Measurements from ENCODE around the gene RERE.
"Not testable (repeated sequence)": the region's sequence is repeated elsewhere in the genome, so short reads cannot be mapped to it uniquely, and the experiment has no call there.

Gene RERE

DNA sequence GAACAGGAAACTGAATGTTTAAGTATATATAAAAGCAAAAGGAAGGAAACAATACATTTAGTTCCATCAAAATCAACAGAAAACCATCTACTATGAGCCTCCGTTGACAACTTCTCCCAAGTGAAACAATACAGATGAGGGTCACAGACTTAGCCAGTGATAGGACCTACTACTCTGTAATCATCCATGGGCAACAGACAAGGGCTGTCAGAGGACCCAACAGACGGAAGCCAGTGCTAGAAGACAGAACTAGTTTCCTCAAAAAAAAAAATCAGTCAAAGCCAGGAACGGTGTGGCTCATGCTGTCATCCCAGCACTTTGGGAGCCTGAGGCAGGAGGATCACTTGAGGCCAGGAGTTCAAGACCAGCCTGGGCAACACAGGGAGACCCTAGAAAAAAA is 20.6 kb downstream of the RERE start:
- DNase-seq = no peak

GRCh38 chr1:8794605-8795004 is 22.8 kb downstream of the RERE start:
- no peak for DNase-seq

- DNase-seq = no peak
Measured at GRCh38 chr1:8791819-8792218, 25.6 kb downstream of the RERE start.

GRCh38 chr1:8790987-8791386 is 26.5 kb downstream of the RERE start:
- no peak for DNase-seq

GRCh38 chr1:8790478-8790877 is 27.0 kb downstream of the RERE start:
- DNase-seq = no peak

GRCh38 chr1:8789314-8790214 is 27.9 kb downstream of the RERE start:
- DNase-seq = no peak

DNA sequence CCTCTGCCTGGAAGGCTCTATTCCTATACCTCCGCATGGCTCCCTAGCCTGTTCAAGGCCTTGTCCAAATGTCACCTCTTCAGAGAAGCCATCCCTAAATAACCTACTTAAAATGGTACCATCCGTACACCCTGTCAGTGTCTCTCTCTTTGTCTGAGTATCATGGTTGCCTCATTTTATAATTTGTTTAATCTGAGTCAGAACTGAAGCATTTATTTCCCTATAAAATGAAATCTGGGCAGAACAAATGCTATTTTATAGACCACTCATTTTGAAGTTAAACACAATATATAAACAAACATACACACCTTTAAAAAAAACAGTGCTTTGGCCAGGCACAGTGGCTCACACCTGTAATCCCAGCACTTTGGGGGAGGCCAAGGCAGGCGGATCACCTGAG is 30.2 kb downstream of the RERE start:
- DNase-seq = no peak

DNA sequence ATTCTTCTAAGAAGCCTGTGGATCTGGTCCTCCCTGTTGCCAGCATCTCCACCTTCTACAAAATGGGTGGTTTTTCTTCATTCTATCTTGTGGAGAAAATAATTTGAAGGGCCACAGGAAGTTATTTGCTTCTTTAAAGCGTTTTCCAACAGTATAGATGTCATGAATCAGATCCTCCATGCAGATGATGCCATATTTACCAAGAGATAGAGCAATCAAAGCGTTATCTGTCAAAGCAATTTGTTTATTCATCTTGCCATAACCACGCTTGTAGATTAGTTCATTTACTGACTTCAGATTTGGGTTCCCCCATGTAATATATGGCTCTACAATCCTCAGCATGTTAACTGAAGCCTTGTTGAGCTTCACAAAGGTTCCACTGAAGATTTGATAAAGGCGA is 31.2 kb downstream of the RERE start:
- DNase-seq = not testable (repeated sequence)

DNA sequence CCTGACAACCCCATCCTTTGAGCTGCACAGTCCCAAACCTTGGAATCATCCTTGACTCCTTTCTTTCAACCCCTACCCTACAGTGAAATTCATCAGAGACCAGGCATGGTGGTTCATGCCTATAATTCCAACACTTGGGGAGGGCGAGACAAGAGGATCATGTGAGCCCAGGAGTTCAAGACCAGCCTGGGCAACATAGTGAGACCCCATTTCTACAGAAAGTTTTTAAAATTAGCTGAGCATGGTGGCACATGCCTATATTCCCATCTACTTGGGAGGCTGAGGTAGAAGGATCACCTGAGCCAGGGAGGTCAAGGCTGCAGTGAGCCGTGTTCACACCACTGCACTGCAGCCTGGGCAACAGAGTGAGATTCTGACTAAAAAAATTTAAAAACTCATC is 34.5 kb downstream of the RERE start:
- no peak for DNase-seq

DNA sequence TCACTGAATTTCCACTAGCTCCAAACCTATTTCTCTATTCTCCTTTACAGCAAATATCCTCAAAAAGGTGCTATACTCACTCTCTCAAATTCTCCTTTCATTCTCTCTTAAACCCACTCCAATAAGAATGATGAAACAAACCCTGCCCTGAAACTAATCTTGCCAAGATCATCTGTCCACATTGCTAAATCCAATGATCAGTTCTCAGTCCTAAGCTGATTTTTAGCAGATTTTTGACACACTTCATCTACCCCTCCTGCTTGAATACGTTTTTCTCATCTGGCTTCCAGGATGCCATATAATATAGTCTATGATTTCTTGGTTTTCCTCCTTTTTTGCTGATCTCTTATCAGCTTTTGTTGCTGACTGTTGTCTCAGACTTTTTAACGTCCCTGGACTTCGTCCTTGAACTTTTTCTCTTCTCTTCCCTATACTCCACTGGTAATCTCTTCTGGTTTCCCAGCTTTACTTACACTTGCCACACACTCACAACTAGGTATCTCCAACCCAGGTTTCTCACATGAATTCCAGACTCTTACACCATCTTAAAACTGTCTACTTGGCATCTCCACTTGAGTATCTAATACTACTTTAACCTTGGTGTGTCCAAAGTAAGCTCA is 35.3 kb downstream of the RERE start:
- no peak for DNase-seq

DNA sequence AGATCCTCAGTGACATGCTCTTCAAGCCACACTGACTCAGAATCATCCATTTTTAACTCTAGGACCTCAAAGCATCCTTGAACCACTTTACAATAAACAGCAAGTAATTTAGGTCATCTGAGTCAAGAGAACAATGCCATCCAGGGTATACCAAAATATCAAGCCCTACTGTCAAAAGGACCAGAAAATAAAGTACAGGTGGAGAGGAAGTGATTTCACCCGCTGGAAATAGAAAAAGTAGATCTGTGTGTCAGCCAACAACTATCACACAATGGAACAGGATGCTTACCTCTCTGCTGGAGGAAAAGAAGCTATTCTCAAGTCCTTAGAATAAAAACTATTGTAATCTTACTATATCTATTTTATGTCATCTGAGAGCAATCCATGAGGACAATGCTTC is 37.0 kb downstream of the RERE start:
- DNase-seq = no peak

DNA sequence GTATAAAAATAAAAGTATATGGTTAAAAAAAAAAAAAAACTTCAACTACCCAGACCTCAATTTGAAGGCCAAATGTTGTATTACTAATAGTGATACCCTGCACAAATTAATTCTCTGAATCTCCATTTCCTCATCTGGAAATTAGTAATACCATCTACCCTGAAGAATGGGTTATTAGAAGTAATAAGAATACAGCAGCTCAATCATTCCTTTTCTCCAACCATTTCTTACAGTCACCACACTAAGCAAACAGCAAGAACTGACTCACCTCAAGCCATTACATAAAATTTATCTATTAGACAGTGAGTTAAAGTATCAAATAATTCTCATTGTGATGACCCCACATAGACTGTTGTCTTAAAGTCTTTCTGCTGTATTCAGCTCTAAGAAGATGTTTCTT is 39.6 kb downstream of the RERE start:
- no peak for DNase-seq

DNA sequence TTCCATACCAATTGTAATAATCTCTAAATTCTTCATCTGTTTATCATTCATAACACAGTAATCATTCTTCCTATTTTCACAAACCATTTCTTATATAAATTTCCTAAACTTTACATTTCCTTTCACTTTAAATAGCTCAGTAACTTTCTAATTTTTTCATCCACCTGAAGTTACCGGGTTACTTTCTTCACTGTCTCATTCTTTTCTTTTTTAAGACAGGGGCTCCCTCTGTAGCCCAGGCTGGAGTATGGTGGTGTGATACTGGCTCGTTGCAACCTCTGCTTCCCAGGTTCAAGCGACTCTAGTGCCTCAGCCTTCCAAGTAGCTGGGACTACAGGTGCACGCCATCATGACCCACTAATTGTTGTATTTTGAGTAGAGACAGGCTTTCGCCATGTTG is 41.3 kb downstream of the RERE start:
- DNase-seq = no peak

- no peak for DNase-seq
Measured at GRCh38 chr1:8767006-8767405, 50.4 kb downstream of the RERE start.

GRCh38 chr1:8765198-8765597 is 52.2 kb downstream of the RERE start:
- DNase-seq = no peak

- no peak for DNase-seq
Measured at GRCh38 chr1:8764293-8764937, 53.0 kb downstream of the RERE start.

GRCh38 chr1:8763888-8764287 is 53.6 kb downstream of the RERE start:
- DNase-seq = no peak

DNA sequence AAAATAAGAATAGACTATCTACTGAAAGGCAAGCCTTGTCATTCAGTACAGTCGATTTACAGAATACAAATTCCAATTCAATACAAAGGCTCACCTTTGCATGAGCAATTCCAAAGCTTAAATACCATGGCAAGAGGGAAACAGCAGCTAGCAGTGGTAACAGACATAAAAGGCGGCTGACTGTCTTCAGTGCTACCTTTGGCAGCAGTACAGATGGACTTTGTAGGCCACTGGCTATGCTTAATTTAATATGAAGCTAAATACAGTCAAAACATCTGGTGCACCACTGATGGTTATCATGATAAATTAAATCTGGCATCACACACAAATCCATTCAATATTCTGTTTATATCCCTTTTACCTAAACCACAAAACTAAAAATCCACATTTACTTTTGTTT is 62.4 kb downstream of the RERE start:
- DNase-seq = no peak

GRCh38 chr1:8754247-8754650 is 63.2 kb downstream of the RERE start:
- no peak for DNase-seq

GRCh38 chr1:8753736-8754135 is 63.7 kb downstream of the RERE start:
- DNase-seq = no peak

DNA sequence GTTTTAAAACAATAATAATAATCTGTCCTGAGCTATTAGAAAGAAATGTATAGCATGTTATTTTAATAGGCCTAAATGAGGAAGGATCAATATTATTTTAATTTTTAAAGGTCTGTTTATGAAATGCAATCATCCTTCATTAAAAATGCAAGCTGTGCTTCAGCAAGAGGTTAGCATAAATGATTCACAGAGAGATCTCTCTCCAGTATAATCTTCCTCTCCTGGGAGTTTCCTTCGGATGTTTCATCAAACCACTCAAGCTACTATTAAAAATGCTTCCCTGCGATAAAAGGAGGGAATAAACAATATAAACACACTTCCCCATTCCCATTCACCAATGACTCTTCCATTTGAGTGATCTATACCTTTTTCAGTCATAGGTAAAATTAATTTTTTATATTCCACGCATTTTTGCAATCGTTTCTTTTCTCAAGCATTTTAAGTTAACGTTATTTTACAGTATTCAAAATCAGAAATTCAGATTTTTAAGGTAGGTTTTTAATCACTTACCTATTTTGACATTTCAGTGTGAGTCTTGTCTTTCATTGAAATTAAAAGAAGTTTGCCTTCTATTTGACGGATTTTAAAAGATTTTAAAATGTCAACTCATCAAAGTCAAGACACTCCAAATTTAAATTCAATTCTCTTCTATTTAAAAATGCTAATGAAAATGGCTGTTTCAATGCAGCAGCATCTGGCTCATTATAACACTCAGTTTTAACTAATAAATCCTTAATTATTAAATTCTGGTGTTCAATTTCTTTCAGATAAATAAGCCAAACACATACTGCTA is 64.3 kb downstream of the RERE start:
- DNase-seq = no peak

DNA sequence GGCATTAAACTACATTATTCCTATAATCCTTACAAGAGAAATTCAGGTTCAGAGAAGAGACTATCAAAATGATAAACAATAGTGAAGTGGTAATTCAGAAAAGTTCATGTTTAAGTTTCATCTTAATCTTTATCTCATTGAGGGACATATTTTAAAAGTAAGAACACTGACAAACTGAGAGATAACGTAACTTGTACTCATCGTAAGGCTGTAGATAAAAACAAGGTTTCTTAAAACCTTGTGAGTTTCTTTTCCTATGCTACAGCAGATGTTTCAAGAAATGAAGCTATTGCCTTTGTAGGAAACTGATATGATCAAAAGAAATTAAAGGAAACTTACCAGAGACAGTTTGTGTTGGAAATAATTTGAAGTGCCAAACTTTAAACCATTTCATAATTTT is 65.0 kb downstream of the RERE start:
- no peak for DNase-seq

- DNase-seq = no peak
Measured at GRCh38 chr1:8751984-8752383, 65.5 kb downstream of the RERE start.

Measured in AML-193 (cell line).